Tibial nerve (tissue), 4 donors: ENCODE results near the gene PATL2.

Experiments
- CTCF ChIP-seq, 5 experiments: fragments of 200-600 bp in 3 of 5; fragments of 450-650 bp in 2 of 5; sonication (generic) in 3 of 5; IDR thresholded peaks; one replicate each; pipeline ENCODE4 v1.5.1; 2016 to 2019; ENCODE audit warnings: antibody characterized with exemption in 5 of 5, mild to moderate bottlenecking in 3 of 5, moderate library complexity in 2 of 5
- EP300 ChIP-seq, 2 donors: sonication (generic); formaldehyde crosslinking; IDR thresholded peaks; one replicate each; pipeline ENCODE4 v1.6.1; 2017; ENCODE audit warnings: antibody characterized with exemption in 2 of 2, mild to moderate bottlenecking in 1 of 2

GRCh38 chr15:44623178-44623577 is 87.9 kb downstream of the PATL2 start:
- TF ChIP-seq EP300 (IDR thresholded peaks at IDR 0.05) (no peak), CTCF (IDR thresholded peaks at IDR 0.05) (no peak)
